HEK293 (cell line): ENCODE measurements around the gene SNX17.

Experiments
- BCL11A ChIP-seq: fragments of 450-650 bp; formaldehyde crosslinking; IDR thresholded peaks from 2 replicates; pipeline ENCODE4 v1.5.1; 2016; ENCODE audit warnings: low read depth, missing biosample characterization, missing genetic modification characterization
- CTCF ChIP-seq: fragments of 450-650 bp; formaldehyde crosslinking; IDR thresholded peaks from 2 replicates; pipeline ENCODE4 v1.5.1; 2016; ENCODE audit warnings: missing biosample characterization, missing genetic modification characterization
- GLI4 ChIP-seq: fragments of 450-650 bp; formaldehyde crosslinking; IDR thresholded peaks from 2 replicates; pipeline ENCODE4 v1.5.1; 2016; ENCODE audit warnings: missing biosample characterization, missing genetic modification characterization
- KLF9 ChIP-seq: fragments of 450-650 bp; formaldehyde crosslinking; IDR thresholded peaks from 2 replicates; pipeline ENCODE4 v1.5.1; 2016; ENCODE audit warnings: missing biosample characterization, missing genetic modification characterization, low read depth
- ZBTB8A ChIP-seq: fragments of 450-650 bp; formaldehyde crosslinking; IDR thresholded peaks from 2 replicates; pipeline ENCODE4 v1.5.1; 2016; ENCODE audit warnings: missing biosample characterization, missing genetic modification characterization
- ZNF121 ChIP-seq: fragments of 450-650 bp; formaldehyde crosslinking; IDR thresholded peaks from 2 replicates; pipeline ENCODE4 v1.5.1; 2016; ENCODE audit warnings: missing biosample characterization, missing genetic modification characterization
- ZNF274 ChIP-seq, 2 experiments: fragments of 200-500 bp in 1 of 2; fragments of 450-650 bp in 1 of 2; sonication (Bioruptor generic) in 1 of 2; formaldehyde crosslinking in 1 of 2; IDR thresholded peaks; 2 replicates each; pipeline versions ENCODE4 v1.5.1 to v1.6.1; 2014 to 2016; ENCODE audit warnings: borderline replicate concordance in 1 of 2, inconsistent platforms in 1 of 2, low read length in 1 of 2, missing biosample characterization in 1 of 2, missing genetic modification characterization in 1 of 2
- ZNF302 ChIP-seq: fragments of 450-650 bp; formaldehyde crosslinking; IDR thresholded peaks from 2 replicates; pipeline ENCODE4 v1.5.1; 2016; ENCODE audit warnings: missing biosample characterization, missing genetic modification characterization, low read depth
- TF ChIP-seq, protein P1 (sequence below): fragments of 450-650 bp; IDR thresholded peaks from 2 replicates; pipeline ENCODE4 v1.5.1; 2018; ENCODE audit warnings: missing biosample characterization, mild to moderate bottlenecking, missing genetic modification characterization

DNA sequence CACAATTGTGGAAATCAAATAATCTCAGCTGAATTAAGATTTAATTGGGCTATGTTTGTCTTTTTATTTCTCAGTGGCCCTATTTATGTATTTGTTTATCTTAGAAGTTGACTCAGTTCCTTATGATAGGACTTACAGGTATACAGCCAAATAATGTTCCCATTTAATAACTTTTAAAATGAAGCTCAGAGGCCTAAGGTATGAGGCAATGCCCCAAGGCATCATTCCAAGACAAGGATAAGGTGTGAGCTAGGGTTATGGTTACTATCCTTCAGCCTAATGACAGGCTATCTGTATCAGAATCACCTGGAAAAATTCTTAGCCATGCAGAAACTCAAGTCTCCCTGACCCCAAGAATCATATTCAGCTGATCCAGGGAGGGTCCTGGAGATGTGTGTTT is 50.6 kb downstream of the SNX17 start:
- no peak for TF ChIP-seq CTCF (tag by site-specific recombination)
- TF ChIP-seq GLI4: no peak
- no peak for TF ChIP-seq BCL11A (tag by site-specific recombination)
- TF ChIP-seq ZNF121 (tag by site-specific recombination): no peak
- TF ChIP-seq KLF9 (tag by site-specific recombination): no peak
- TF ChIP-seq ZNF302 (tag by site-specific recombination): no peak
- TF ChIP-seq ZNF274 (IDR thresholded peaks at IDR 0.05; ENCODE audit: low read length): no peak
- TF ChIP-seq ZNF274 (tag by site-specific recombination; IDR thresholded peaks at IDR 0.05; ENCODE audit: borderline replicate concordance): no peak
- no peak for TF ChIP-seq ZBTB8A (tag by site-specific recombination)
- TF ChIP-seq, protein P1, sequence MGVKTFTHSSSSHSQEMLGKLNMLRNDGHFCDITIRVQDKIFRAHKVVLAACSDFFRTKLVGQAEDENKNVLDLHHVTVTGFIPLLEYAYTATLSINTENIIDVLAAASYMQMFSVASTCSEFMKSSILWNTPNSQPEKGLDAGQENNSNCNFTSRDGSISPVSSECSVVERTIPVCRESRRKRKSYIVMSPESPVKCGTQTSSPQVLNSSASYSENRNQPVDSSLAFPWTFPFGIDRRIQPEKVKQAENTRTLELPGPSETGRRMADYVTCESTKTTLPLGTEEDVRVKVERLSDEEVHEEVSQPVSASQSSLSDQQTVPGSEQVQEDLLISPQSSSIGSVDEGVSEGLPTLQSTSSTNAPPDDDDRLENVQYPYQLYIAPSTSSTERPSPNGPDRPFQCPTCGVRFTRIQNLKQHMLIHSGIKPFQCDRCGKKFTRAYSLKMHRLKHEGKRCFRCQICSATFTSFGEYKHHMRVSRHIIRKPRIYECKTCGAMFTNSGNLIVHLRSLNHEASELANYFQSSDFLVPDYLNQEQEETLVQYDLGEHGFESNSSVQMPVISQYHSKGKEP (tag by site-specific recombination): no peak
